T-helper 2 cell treated with Interferon-gamma antibody and Interleukin-4, amounts not matched to agents 5 μg/mL and 100 μg/mL, for 36 hours (primary cell): Measurements from ENCODE around the gene SCN9A.
"Not testable (repeated sequence)": the region's sequence is repeated elsewhere in the genome, so short reads cannot be mapped to it uniquely, and the experiment has no call there.

Source experiments
- DNase-seq: peaks from one replicate; pipeline ENCODE4 v3.0.0; 2021; ENCODE audit warnings: low spot score
- H3K27ac Mint-ChIP-seq: one replicate; pipeline ENCODE4 v1.8.0; 2021; ENCODE audit warnings: mild to moderate bottlenecking, mixed read lengths
- H3K27me3 Mint-ChIP-seq: one replicate; pipeline ENCODE4 v1.8.0; 2021; ENCODE audit warnings: low read depth, mixed read lengths
- H3K36me3 Mint-ChIP-seq: one replicate; pipeline ENCODE4 v1.8.0; 2021; ENCODE audit warnings: low read depth, mixed read lengths
- H3K4me1 Mint-ChIP-seq: one replicate; pipeline ENCODE4 v1.8.0; 2021; ENCODE audit warnings: low read depth, mixed read lengths
- H3K4me3 Mint-ChIP-seq: one replicate; pipeline ENCODE4 v1.8.0; 2022; ENCODE audit warnings: mild to moderate bottlenecking, moderate library complexity, mixed read lengths
- H3K9me3 Mint-ChIP-seq: one replicate; pipeline ENCODE4 v1.8.0; 2021; ENCODE audit warnings: mixed read lengths

Gene SCN9A

GRCh38 chr2:166364476-166365161 lies 11.1 kb downstream of the SCN9A start:
- Mint-ChIP-seq H3K4me3 (no peak overlapping the region), H3K27ac (no peak overlapping the region), H3K4me1 (no peaks in the 10 kb centered on the region), H3K36me3 (no peaks in the 10 kb centered on the region), H3K27me3 (no peaks in the 10 kb centered on the region), H3K9me3 (no peaks in the 10 kb centered on the region)
- DNase-seq: no peak

DNA sequence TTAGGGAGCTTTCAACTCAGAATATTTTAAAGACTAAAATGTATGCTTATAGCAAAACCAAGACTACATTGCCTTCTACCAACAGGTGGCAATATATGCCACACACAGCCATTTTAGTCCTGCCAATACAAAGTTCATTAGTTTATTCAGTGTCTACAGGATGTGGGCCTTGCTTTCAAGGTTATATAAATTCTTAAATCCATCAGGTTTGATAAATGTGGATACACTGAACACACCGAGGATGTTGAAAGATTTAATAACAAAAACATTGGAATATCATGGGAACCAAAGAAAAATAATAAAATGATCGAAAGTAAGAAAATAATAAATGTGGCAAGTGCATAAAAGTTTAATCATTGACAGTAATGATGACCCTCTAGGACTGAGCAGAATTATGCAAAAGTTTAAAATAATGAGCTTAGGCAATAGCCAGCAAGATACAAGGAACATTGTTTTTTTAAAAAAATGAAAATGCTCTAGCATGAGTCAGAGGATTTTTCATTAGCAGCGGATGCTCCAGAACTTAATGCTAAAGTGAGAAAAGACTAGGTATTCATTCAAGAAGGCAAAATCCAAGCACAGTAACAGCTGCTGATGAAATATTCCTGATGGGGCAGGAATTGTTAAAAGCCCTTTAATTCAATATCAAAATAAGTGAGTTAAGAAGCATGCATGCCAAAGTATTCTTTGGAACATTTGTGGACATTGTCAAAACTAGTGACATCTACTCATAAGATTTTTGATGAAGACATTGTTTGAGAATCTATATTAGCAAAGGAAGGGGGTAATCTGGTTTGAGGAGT lies 14.2 kb downstream of the SCN9A start:
- Mint-ChIP-seq H3K27ac (no peak overlapping the region), H3K4me1 (no peaks in the 10 kb centered on the region), H3K4me3 (no peak overlapping the region), H3K36me3 (no peaks in the 10 kb centered on the region), H3K9me3 (no peaks in the 10 kb centered on the region), H3K27me3 (no peaks in the 10 kb centered on the region)
- no peak for DNase-seq

GRCh38 chr2:166360906-166361305 lies 14.8 kb downstream of the SCN9A start:
- no peak for DNase-seq
- Mint-ChIP-seq H3K4me1 (no peaks in the 10 kb centered on the region), H3K36me3 (no peaks in the 10 kb centered on the region), H3K9me3 (no peaks in the 10 kb centered on the region), H3K27ac (no peak overlapping the region), H3K4me3 (no peak overlapping the region), H3K27me3 (no peaks in the 10 kb centered on the region)

- Mint-ChIP-seq H3K27me3 (no peaks in the 10 kb centered on the region), H3K27ac (no peak overlapping the region), H3K9me3 (no peaks in the 10 kb centered on the region), H3K36me3 (no peaks in the 10 kb centered on the region), H3K4me1 (no peaks in the 10 kb centered on the region), H3K4me3 (no peak overlapping the region)
- no peak for DNase-seq
Observed at GRCh38 chr2:166360426-166360825, 15.3 kb downstream of the SCN9A start.

- not testable (repeated sequence) for H3K27ac Mint-ChIP-seq, H3K27me3 Mint-ChIP-seq, DNase-seq, H3K4me1 Mint-ChIP-seq, H3K9me3 Mint-ChIP-seq, H3K4me3 Mint-ChIP-seq, H3K36me3 Mint-ChIP-seq
Observed at GRCh38 chr2:166357950-166358321, 17.8 kb downstream of the SCN9A start.

DNA sequence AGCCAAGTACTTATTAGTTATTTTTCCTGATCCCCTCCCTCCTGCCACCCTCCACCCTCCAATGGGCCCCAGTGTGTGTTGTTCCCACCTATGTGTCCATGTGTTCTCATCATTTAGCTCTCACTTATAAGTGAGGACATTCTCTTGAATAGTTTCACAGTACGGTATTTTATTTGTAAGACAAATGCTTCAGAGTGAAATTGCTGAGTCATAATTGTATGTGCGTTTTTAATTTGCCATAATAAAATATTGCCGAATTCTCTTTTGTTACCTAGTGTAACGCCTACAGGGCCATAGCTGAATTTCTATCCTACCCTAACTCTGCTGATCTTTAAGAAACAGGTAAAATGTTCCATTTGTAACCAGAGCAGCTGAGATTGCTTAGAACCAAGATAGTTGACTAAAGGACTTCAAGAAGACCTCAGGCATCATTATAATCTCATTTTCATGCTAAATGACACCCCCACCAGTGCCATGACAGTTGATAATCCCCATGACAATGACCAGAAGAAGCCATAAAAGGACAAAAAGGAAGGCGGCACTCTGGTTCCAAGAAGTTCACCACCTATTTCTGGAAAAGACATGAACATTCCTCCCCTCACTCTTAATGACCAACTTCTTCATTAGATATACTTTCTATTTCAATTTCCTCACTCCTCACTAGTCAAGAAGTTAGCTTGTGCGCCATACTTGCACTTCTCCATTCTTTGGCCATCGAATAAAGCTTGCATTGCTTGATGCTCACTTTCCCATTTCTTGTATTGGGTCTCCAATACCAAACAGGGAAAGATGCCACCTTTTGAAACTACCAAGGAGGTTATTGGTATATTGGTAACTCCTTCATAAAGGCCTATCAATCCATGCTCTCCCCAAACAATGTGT lies 18.4 kb downstream of the SCN9A start:
- H3K4me3 Mint-ChIP-seq: no peak overlapping the region
- no peak overlapping the region for H3K27ac Mint-ChIP-seq
- H3K9me3 Mint-ChIP-seq: no peaks in the 10 kb centered on the region
- H3K36me3 Mint-ChIP-seq: no peaks in the 10 kb centered on the region
- no peaks in the 10 kb centered on the region for H3K27me3 Mint-ChIP-seq
- no peak for DNase-seq
- H3K4me1 Mint-ChIP-seq: no peaks in the 10 kb centered on the region

DNA sequence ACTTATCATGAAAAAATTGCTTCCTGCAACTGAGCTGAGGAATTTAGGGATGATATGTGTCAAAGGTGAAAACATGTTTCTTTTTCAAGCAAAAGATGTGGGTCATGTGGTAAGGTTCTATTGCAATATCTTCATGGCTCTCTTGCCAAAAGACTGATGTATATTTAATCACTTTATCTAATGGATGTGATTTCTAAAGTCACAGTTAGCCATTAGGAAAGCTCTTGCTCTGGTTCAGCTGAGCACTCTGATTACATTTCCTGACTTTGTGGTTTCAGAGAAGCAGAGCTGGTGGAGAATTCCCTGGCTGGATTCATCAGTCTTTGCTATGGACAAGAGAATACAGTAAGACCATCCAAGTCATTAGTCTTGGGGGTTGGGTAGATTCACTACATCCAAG lies 24.4 kb downstream of the SCN9A start:
- Mint-ChIP-seq H3K27me3 (no peaks in the 10 kb centered on the region), H3K4me3 (no peak overlapping the region), H3K4me1 (no peaks in the 10 kb centered on the region), H3K9me3 (no peaks in the 10 kb centered on the region), H3K36me3 (no peaks in the 10 kb centered on the region), H3K27ac (no peak overlapping the region)
- no peak for DNase-seq

GRCh38 chr2:166350525-166350924 lies 25.2 kb downstream of the SCN9A start:
- Mint-ChIP-seq H3K36me3 (no peaks in the 10 kb centered on the region), H3K27ac (no peak overlapping the region), H3K27me3 (no peaks in the 10 kb centered on the region), H3K9me3 (no peaks in the 10 kb centered on the region), H3K4me3 (no peak overlapping the region), H3K4me1 (no peaks in the 10 kb centered on the region)
- DNase-seq: no peak

GRCh38 chr2:166344286-166345113 lies 31.2 kb downstream of the SCN9A start:
- DNase-seq: no peak
- no peak overlapping the region for H3K4me3 Mint-ChIP-seq
- H3K4me1 Mint-ChIP-seq: no peaks in the 10 kb centered on the region
- H3K9me3 Mint-ChIP-seq: no peaks in the 10 kb centered on the region
- H3K27ac Mint-ChIP-seq: no peak overlapping the region
- H3K36me3 Mint-ChIP-seq: no peaks in the 10 kb centered on the region
- no peaks in the 10 kb centered on the region for H3K27me3 Mint-ChIP-seq

GRCh38 chr2:166343467-166343866 lies 32.3 kb downstream of the SCN9A start:
- no peaks in the 10 kb centered on the region for H3K27me3 Mint-ChIP-seq
- H3K4me1 Mint-ChIP-seq: no peaks in the 10 kb centered on the region
- no peak for DNase-seq
- no peaks in the 10 kb centered on the region for H3K9me3 Mint-ChIP-seq
- no peak overlapping the region for H3K4me3 Mint-ChIP-seq
- no peak overlapping the region for H3K27ac Mint-ChIP-seq
- no peaks in the 10 kb centered on the region for H3K36me3 Mint-ChIP-seq

- no peak overlapping the region for H3K27ac Mint-ChIP-seq
- H3K9me3 Mint-ChIP-seq: no peaks in the 10 kb centered on the region
- no peaks in the 10 kb centered on the region for H3K36me3 Mint-ChIP-seq
- H3K27me3 Mint-ChIP-seq: no peaks in the 10 kb centered on the region
- DNase-seq: no peak
- H3K4me3 Mint-ChIP-seq: no peak overlapping the region
- H3K4me1 Mint-ChIP-seq: no peaks in the 10 kb centered on the region
Observed at GRCh38 chr2:166341426-166341825, 34.3 kb downstream of the SCN9A start.

DNA sequence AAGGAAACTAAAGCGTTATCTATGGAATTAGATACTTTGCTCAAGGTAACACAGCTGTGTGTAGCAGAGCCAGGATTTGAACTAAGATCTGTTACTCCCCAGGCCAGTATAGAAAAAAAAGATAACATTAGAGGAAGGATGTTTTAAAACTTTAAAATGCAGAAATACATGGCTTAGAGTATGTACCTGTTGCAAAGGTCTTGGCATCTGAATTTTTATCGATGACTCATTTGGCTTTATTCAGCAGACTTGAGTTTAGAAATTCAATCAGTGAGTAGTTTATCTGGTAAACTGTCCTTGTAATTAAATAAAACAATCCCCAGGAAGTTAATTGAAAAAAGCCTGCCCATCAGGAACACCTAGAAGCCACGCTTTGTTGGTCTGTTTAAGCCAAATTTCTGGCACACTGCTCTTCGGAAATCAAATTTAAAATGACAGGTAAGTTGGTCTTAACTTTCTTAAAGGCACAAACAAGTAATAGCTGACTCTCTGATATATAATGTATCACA lies 36.9 kb downstream of the SCN9A start:
- no peak overlapping the region for H3K4me3 Mint-ChIP-seq
- H3K27ac Mint-ChIP-seq: no peak overlapping the region
- H3K36me3 Mint-ChIP-seq: no peaks in the 10 kb centered on the region
- H3K4me1 Mint-ChIP-seq: no peaks in the 10 kb centered on the region
- H3K27me3 Mint-ChIP-seq: no peaks in the 10 kb centered on the region
- DNase-seq: no peak
- H3K9me3 Mint-ChIP-seq: no peaks in the 10 kb centered on the region

- H3K4me1 Mint-ChIP-seq: no peaks in the 10 kb centered on the region
- no peaks in the 10 kb centered on the region for H3K9me3 Mint-ChIP-seq
- no peak overlapping the region for H3K4me3 Mint-ChIP-seq
- DNase-seq: no peak
- no peak overlapping the region for H3K27ac Mint-ChIP-seq
- no peaks in the 10 kb centered on the region for H3K27me3 Mint-ChIP-seq
- H3K36me3 Mint-ChIP-seq: no peaks in the 10 kb centered on the region
Observed at GRCh38 chr2:166337932-166338331, 37.8 kb downstream of the SCN9A start.
